Mammary epithelial cell (primary cell): ENCODE data around the gene MED15.

Experiments
- EZH2 ChIP-seq: IDR thresholded peaks from 2 replicates; pipeline ENCODE4 v1.6.1; 2012; ENCODE audit warnings: low read length, inconsistent platforms, borderline replicate concordance
- TF ChIP-seq, protein P1 (sequence below), 2 donors: IDR thresholded peaks in 1 of 2; conservative IDR thresholded peaks in 1 of 2; 2 replicates each; pipeline ENCODE4 v1.5.1; 2011 to 2012; ENCODE audit warnings: inconsistent platforms in 2 of 2, low read length in 2 of 2, mild to moderate bottlenecking in 2 of 2, control low read depth in 1 of 2, low read depth in 1 of 2; ENCODE audit not compliant: insufficient read depth in 1 of 2; ENCODE audit errors: extremely low read depth in 1 of 2

GRCh38 chr22:20607157-20607907 lies 99.9 kb downstream of the MED15 start:
- TF ChIP-seq EZH2 = no peak
- TF ChIP-seq, protein P1, sequence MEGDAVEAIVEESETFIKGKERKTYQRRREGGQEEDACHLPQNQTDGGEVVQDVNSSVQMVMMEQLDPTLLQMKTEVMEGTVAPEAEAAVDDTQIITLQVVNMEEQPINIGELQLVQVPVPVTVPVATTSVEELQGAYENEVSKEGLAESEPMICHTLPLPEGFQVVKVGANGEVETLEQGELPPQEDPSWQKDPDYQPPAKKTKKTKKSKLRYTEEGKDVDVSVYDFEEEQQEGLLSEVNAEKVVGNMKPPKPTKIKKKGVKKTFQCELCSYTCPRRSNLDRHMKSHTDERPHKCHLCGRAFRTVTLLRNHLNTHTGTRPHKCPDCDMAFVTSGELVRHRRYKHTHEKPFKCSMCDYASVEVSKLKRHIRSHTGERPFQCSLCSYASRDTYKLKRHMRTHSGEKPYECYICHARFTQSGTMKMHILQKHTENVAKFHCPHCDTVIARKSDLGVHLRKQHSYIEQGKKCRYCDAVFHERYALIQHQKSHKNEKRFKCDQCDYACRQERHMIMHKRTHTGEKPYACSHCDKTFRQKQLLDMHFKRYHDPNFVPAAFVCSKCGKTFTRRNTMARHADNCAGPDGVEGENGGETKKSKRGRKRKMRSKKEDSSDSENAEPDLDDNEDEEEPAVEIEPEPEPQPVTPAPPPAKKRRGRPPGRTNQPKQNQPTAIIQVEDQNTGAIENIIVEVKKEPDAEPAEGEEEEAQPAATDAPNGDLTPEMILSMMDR (conservative IDR thresholded peaks at IDR 0.05 in 1 of 2, IDR thresholded peaks at IDR 0.05 in 1 of 2; ENCODE audit: extremely low read depth in 1 of 2, insufficient read depth in 1 of 2, low read depth in 1 of 2, low read length in 2 of 2) = no peak
